Measurements from ENCODE around the gene MVD.

- TF ChIP-seq CTCF (IDR thresholded peaks at IDR 0.05) = no peak
- no peak for TF ChIP-seq POLR2A (IDR thresholded peaks at IDR 0.05)
- TF ChIP-seq EP300 (IDR thresholded peaks at IDR 0.05) = no peak
Measured at GRCh38 chr16:88656291-88656980, 6.5 kb downstream of the MVD start.
